Memory B cell (primary cell): ENCODE results near the gene TTI1.

ENCODE experiments used
- ATAC-seq: fragments of 150-1000 bp; cut with Tn5 transposase; 2 replicates; pipeline ENCODE4 v1.10.0; 2021; ENCODE audit warnings: low read depth, mild to moderate bottlenecking, moderate library complexity
- DNase-seq, 2 donors: peaks; one replicate each; pipeline ENCODE4 v3.0.0; 2022; ENCODE audit warnings: low spot score in 2 of 2
- H3K27ac Mint-ChIP-seq: one replicate; pipeline ENCODE4 v1.8.0; 2022; ENCODE audit warnings: mild to moderate bottlenecking, moderate library complexity, mixed read lengths
- H3K27me3 Mint-ChIP-seq: one replicate; pipeline ENCODE4 v1.8.0; 2022; ENCODE audit warnings: mixed read lengths
- H3K36me3 Mint-ChIP-seq: one replicate; pipeline ENCODE4 v1.8.0; 2022; ENCODE audit warnings: mild to moderate bottlenecking, mixed read lengths
- H3K4me1 Mint-ChIP-seq: one replicate; pipeline ENCODE4 v1.8.0; 2022; ENCODE audit warnings: mixed read lengths
- H3K4me3 Mint-ChIP-seq: one replicate; pipeline ENCODE4 v1.8.0; 2022; ENCODE audit warnings: mild to moderate bottlenecking, moderate library complexity, mixed read lengths
- H3K9me3 Mint-ChIP-seq: one replicate; pipeline ENCODE4 v1.8.0; 2022; ENCODE audit warnings: mixed read lengths

The TTI1 gene

GRCh38 chr20:37984018-37984785 is 49.1 kb downstream of the TTI1 start:
- Mint-ChIP-seq H3K9me3 (no peaks in the 10 kb centered on the region), H3K27ac (no peak overlapping the region), H3K36me3 (peaks cover 39% of the 10 kb centered on the region), H3K4me1 (no peaks in the 10 kb centered on the region), H3K4me3 (no peak overlapping the region), H3K27me3 (no peaks in the 10 kb centered on the region)
- DNase-seq (no peak), ATAC-seq (no peak)

- H3K36me3 Mint-ChIP-seq = peaks cover 31% of the 10 kb centered on the region
- DNase-seq (no peak), ATAC-seq (no peak)
- no peaks in the 10 kb centered on the region for H3K27me3 Mint-ChIP-seq
- no peak overlapping the region for H3K27ac Mint-ChIP-seq
- no peak overlapping the region for H3K4me3 Mint-ChIP-seq
- H3K9me3 Mint-ChIP-seq = no peaks in the 10 kb centered on the region
- H3K4me1 Mint-ChIP-seq = no peaks in the 10 kb centered on the region
Measured at GRCh38 chr20:37983286-37983685, 50.0 kb downstream of the TTI1 start.

- no peaks in the 10 kb centered on the region for H3K9me3 Mint-ChIP-seq
- no peak overlapping the region for H3K27ac Mint-ChIP-seq
- H3K27me3 Mint-ChIP-seq = no peaks in the 10 kb centered on the region
- H3K4me3 Mint-ChIP-seq = no peak overlapping the region
- DNase-seq (no peak), ATAC-seq (no peak)
- H3K4me1 Mint-ChIP-seq = peaks cover 3% of the 10 kb centered on the region
- peaks cover 27% of the 10 kb centered on the region for H3K36me3 Mint-ChIP-seq
Measured at GRCh38 chr20:37981568-37981967, 51.7 kb downstream of the TTI1 start.

GRCh38 chr20:37980876-37981275 is 52.4 kb downstream of the TTI1 start:
- DNase-seq (no peak), ATAC-seq (no peak)
- no peaks in the 10 kb centered on the region for H3K9me3 Mint-ChIP-seq
- H3K4me3 Mint-ChIP-seq = no peak overlapping the region
- no peaks in the 10 kb centered on the region for H3K27me3 Mint-ChIP-seq
- H3K36me3 Mint-ChIP-seq = peaks cover 31% of the 10 kb centered on the region
- H3K27ac Mint-ChIP-seq = no peak overlapping the region
- peaks cover 3% of the 10 kb centered on the region for H3K4me1 Mint-ChIP-seq

GRCh38 chr20:37980383-37980782 is 52.9 kb downstream of the TTI1 start:
- ATAC-seq (no peak), DNase-seq (no peak)
- Mint-ChIP-seq H3K9me3 (no peaks in the 10 kb centered on the region), H3K27ac (no peak overlapping the region), H3K4me1 (peaks cover 3% of the 10 kb centered on the region), H3K27me3 (no peaks in the 10 kb centered on the region), H3K36me3 (peaks cover 31% of the 10 kb centered on the region), H3K4me3 (no peak overlapping the region)

- no peak for ATAC-seq
- Mint-ChIP-seq H3K27me3 (no peaks in the 10 kb centered on the region), H3K4me3 (no peak overlapping the region), H3K4me1 (peaks cover 3% of the 10 kb centered on the region), H3K27ac (no peak overlapping the region), H3K36me3 (peaks cover 25% of the 10 kb centered on the region), H3K9me3 (no peaks in the 10 kb centered on the region)
- DNase-seq = no peak
Measured at GRCh38 chr20:37979021-37979985, 54.0 kb downstream of the TTI1 start.

- Mint-ChIP-seq H3K27ac (no peak overlapping the region), H3K4me1 (peaks cover 3% of the 10 kb centered on the region), H3K9me3 (no peaks in the 10 kb centered on the region), H3K27me3 (no peaks in the 10 kb centered on the region), H3K4me3 (no peak overlapping the region), H3K36me3 (peaks cover 23% of the 10 kb centered on the region)
- ATAC-seq = no peak
- DNase-seq = no peak
Measured at GRCh38 chr20:37977786-37978185, 55.5 kb downstream of the TTI1 start.

GRCh38 chr20:37977338-37977737 is 55.9 kb downstream of the TTI1 start:
- Mint-ChIP-seq H3K4me3 (no peak overlapping the region), H3K27ac (no peak overlapping the region), H3K36me3 (peaks cover 21% of the 10 kb centered on the region), H3K4me1 (peaks cover 3% of the 10 kb centered on the region), H3K27me3 (no peaks in the 10 kb centered on the region), H3K9me3 (no peaks in the 10 kb centered on the region)
- ATAC-seq (no peak), DNase-seq (no peak)

- H3K27ac Mint-ChIP-seq = no peak overlapping the region
- H3K4me1 Mint-ChIP-seq = peaks cover 3% of the 10 kb centered on the region
- H3K4me3 Mint-ChIP-seq = no peak overlapping the region
- DNase-seq (no peak), ATAC-seq (no peak)
- H3K27me3 Mint-ChIP-seq = no peaks in the 10 kb centered on the region
- peaks cover 23% of the 10 kb centered on the region for H3K36me3 Mint-ChIP-seq
- no peaks in the 10 kb centered on the region for H3K9me3 Mint-ChIP-seq
Measured at GRCh38 chr20:37976887-37977286, 56.4 kb downstream of the TTI1 start.

GRCh38 chr20:37973059-37973910 is 60.0 kb downstream of the TTI1 start:
- Mint-ChIP-seq H3K9me3 (peaks cover 6% of the 10 kb centered on the region), H3K4me3 (no peak overlapping the region), H3K27me3 (no peaks in the 10 kb centered on the region), H3K4me1 (peaks cover 3% of the 10 kb centered on the region), H3K36me3 (peaks cover 26% of the 10 kb centered on the region), H3K27ac (no peak overlapping the region)
- ATAC-seq (no peak), DNase-seq (no peak)

GRCh38 chr20:37972256-37973058 is 60.8 kb downstream of the TTI1 start:
- H3K27me3 Mint-ChIP-seq = no peaks in the 10 kb centered on the region
- H3K4me3 Mint-ChIP-seq = no peak overlapping the region
- peaks cover 28% of the 10 kb centered on the region for H3K36me3 Mint-ChIP-seq
- no peak overlapping the region for H3K27ac Mint-ChIP-seq
- no peak for DNase-seq
- no peak for ATAC-seq
- H3K4me1 Mint-ChIP-seq = no peaks in the 10 kb centered on the region
- H3K9me3 Mint-ChIP-seq = peaks cover 9% of the 10 kb centered on the region

- ATAC-seq (no peak), DNase-seq (no peak)
- Mint-ChIP-seq H3K36me3 (peaks cover 28% of the 10 kb centered on the region), H3K4me1 (no peaks in the 10 kb centered on the region), H3K27ac (no peak overlapping the region), H3K9me3 (peaks cover 9% of the 10 kb centered on the region), H3K27me3 (no peaks in the 10 kb centered on the region), H3K4me3 (no peak overlapping the region)
Measured at GRCh38 chr20:37971561-37972127, 61.6 kb downstream of the TTI1 start.

- Mint-ChIP-seq H3K36me3 (peaks cover 27% of the 10 kb centered on the region), H3K9me3 (peaks cover 13% of the 10 kb centered on the region), H3K4me3 (no peak overlapping the region), H3K27me3 (no peaks in the 10 kb centered on the region), H3K4me1 (no peaks in the 10 kb centered on the region), H3K27ac (no peak overlapping the region)
- ATAC-seq (no peak), DNase-seq (no peak)
Measured at GRCh38 chr20:37970856-37971245, 62.4 kb downstream of the TTI1 start.
